ENCODE measurements around the gene MAGEF1. TPM values are rescaled to one million over a fixed set of nuclear protein-coding genes. Genes with fewer than 3 reads are reported as not detected.

The MAGEF1 gene
- total RNA-seq, 1 donor from 2014 or later, result 56.3 TPM

DNA sequence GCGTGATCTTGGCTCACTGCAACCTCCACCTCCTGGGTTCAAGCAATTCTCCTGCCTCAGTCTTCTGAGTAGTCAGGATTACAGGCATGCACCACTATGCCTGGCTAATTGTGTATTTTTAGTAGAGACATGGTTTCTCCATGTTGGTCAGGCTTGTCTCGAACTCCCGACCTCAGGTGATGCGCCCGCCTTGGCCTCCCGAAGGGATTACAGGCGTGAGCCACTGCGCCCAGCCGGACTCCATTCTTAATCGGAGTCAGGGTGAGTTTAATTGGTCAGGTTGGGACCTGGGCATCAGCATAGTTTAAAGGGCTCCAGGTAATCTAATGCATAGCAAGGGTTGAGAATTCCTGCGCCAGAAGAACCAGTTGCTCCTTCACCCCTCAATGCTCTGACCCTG lies 29.2 kb downstream of the MAGEF1 start:
- H3K4me3 Mint-ChIP-seq (ENCODE audit: unreplicated experiment), result no peak overlapping the region

GRCh38 chr3:184680385-184681345 lies 31.2 kb downstream of the MAGEF1 start:
- Mint-ChIP-seq H3K27ac (ENCODE audit: unreplicated experiment) (no peak overlapping the region), H3K4me1 (ENCODE audit: low read depth, unreplicated experiment) (peaks cover 24% of the 10 kb centered on the region), H3K4me3 (ENCODE audit: unreplicated experiment) (no peak overlapping the region), H3K9me3 (ENCODE audit: unreplicated experiment) (peaks cover 4% of the 10 kb centered on the region), H3K27me3 (ENCODE audit: unreplicated experiment) (peaks cover 5% of the 10 kb centered on the region), H3K36me3 (ENCODE audit: unreplicated experiment) (no peaks in the 10 kb centered on the region)
- DNase-seq, result no peak
- TF ChIP-seq, protein P1, sequence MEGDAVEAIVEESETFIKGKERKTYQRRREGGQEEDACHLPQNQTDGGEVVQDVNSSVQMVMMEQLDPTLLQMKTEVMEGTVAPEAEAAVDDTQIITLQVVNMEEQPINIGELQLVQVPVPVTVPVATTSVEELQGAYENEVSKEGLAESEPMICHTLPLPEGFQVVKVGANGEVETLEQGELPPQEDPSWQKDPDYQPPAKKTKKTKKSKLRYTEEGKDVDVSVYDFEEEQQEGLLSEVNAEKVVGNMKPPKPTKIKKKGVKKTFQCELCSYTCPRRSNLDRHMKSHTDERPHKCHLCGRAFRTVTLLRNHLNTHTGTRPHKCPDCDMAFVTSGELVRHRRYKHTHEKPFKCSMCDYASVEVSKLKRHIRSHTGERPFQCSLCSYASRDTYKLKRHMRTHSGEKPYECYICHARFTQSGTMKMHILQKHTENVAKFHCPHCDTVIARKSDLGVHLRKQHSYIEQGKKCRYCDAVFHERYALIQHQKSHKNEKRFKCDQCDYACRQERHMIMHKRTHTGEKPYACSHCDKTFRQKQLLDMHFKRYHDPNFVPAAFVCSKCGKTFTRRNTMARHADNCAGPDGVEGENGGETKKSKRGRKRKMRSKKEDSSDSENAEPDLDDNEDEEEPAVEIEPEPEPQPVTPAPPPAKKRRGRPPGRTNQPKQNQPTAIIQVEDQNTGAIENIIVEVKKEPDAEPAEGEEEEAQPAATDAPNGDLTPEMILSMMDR (IDR thresholded peaks at IDR 0.05; ENCODE audit: partially characterized antibody, unreplicated experiment), result no peak

More for the DNA sequence above, 29.2 kb downstream of the MAGEF1 start:
- Mint-ChIP-seq H3K27me3 (ENCODE audit: unreplicated experiment) (peaks cover 4% of the 10 kb centered on the region), H3K9me3 (ENCODE audit: unreplicated experiment) (peaks cover 2% of the 10 kb centered on the region), H3K36me3 (ENCODE audit: unreplicated experiment) (no peaks in the 10 kb centered on the region), H3K4me1 (ENCODE audit: low read depth, unreplicated experiment) (peaks cover 16% of the 10 kb centered on the region), H3K27ac (ENCODE audit: unreplicated experiment) (no peak overlapping the region)
- DNase-seq, result no peak
- TF ChIP-seq, protein P1 (IDR thresholded peaks at IDR 0.05; ENCODE audit: partially characterized antibody, unreplicated experiment), result no peak

GRCh38 chr3:184679056-184679816 lies 32.6 kb downstream of the MAGEF1 start:
- Mint-ChIP-seq H3K4me1 (ENCODE audit: low read depth, unreplicated experiment) (peaks cover 18% of the 10 kb centered on the region), H3K27me3 (ENCODE audit: unreplicated experiment) (peaks cover 6% of the 10 kb centered on the region), H3K9me3 (ENCODE audit: unreplicated experiment) (peaks cover 4% of the 10 kb centered on the region), H3K4me3 (ENCODE audit: unreplicated experiment) (peak overlapping the region; percentile 19), H3K27ac (ENCODE audit: unreplicated experiment) (peak overlapping the region; percentile 64), H3K36me3 (ENCODE audit: unreplicated experiment) (no peaks in the 10 kb centered on the region)
- DNase-seq, result peak; percentile 86
- TF ChIP-seq, protein P1 (IDR thresholded peaks at IDR 0.05; ENCODE audit: partially characterized antibody, unreplicated experiment), result no peak

DNA sequence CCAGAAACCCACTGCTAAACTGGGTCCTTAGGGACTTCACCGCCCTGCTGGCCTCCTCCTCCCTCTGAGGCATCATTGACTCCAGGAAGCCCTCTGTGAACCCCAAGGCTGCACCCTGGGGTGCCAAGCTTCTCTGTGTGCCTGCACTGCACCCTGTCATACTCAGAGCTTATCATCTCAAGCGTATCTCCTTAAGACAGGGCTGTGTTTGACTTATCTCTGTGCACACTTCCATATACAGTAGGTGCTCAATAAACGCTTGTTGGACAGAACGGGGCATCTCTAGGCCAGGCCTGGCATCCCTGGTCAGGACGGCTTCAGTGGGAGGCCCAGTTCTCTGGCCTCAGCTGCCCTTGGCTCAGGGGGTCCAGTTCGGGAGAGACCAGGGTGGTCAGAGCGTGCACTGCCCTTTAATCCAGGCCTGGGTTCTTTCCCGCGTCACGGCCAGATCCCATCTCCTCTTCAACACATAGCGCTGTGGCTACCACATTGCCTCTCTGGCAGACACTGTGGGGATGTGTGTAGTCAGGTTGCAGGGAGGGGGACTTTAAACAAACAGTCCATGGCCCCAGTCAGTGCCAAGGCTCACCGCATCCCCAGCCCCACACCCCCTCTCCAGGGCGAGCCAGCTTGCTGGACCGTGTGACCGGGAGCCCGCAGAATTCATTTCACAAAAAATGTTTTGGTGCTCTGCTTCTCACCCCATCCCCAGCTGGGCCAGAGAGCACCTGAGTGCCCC lies 33.4 kb downstream of the MAGEF1 start:
- TF ChIP-seq, protein P1 (IDR thresholded peaks at IDR 0.05; ENCODE audit: partially characterized antibody, unreplicated experiment), result no peak
- H3K4me1 Mint-ChIP-seq (ENCODE audit: low read depth, unreplicated experiment), result peaks cover 21% of the 10 kb centered on the region
- no peaks in the 10 kb centered on the region for H3K36me3 Mint-ChIP-seq (ENCODE audit: unreplicated experiment)
- peaks cover 6% of the 10 kb centered on the region for H3K27me3 Mint-ChIP-seq (ENCODE audit: unreplicated experiment)
- peaks cover 4% of the 10 kb centered on the region for H3K9me3 Mint-ChIP-seq (ENCODE audit: unreplicated experiment)
- no peak overlapping the region for H3K4me3 Mint-ChIP-seq (ENCODE audit: unreplicated experiment)
- no peak for DNase-seq
- H3K27ac Mint-ChIP-seq (ENCODE audit: unreplicated experiment), result no peak overlapping the region

Data from glutamatergic neuron (in vitro differentiated cells).